ENCODE data around the gene SRMS. TPM values are rescaled to one million over a fixed set of nuclear protein-coding genes. Genes with fewer than 3 reads are reported as not detected.

SRMS gene
- total and polyA plus RNA-seq, 2 of the 13 experiments (the other 11 are each of a cell fraction or from before 2014, with no cell fraction given), result not detected

DNA sequence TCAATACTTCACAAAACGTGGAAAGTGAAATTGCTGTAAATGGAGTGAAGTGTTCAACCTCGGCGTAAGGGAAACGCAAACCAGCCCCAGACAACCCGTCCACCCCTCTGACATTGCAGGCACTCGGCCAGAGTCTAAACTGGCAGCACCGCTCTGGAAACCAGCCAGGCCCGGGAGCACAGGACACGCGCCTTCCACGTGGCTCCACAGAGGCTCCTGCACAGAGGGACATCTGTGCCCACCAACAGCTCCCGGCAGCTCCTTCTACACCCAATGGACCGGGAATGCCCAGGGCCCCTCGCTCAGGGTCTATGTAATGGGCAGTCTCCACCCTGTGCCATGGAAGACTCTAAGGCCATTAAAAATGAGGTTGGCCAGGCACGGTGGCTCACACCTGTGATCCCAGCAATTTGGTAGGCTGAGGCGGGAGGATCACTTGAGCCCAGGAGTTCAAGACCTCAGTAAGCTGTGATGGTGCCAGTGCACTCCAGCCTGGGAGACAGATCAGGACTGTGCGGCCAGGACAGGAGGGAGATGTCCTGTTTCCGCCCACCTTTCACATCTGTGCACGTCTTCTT, 29.9 kb upstream of the SRMS start (continued):
- TF ChIP-seq ZNF776 (CRISPR knock-in tag; IDR thresholded peaks at IDR 0.05) (0 out of 2 replicates have a peak, but pooled peaks have one; percentile 45), ZNF264 (CRISPR knock-in tag; IDR thresholded peaks at IDR 0.05) (0 out of 2 replicates have a peak, but pooled peaks have one; percentile 43), FOXO1 (CRISPR knock-in tag; IDR thresholded peaks at IDR 0.05) (no peak), MIER3 (CRISPR knock-in tag; IDR thresholded peaks at IDR 0.05; ENCODE audit: borderline replicate concordance) (peak; percentile 67), RXRA (CRISPR knock-in tag; IDR thresholded peaks at IDR 0.05) (peak; percentile 37), FOXA1 (IDR thresholded peaks at IDR 0.05) (no peak), FOXA1 (CRISPR knock-in tag; IDR thresholded peaks at IDR 0.05) (no peak), SMAD3 (CRISPR knock-in tag; IDR thresholded peaks at IDR 0.05) (peak; percentile 92), ZNF788 (CRISPR knock-in tag; IDR thresholded peaks at IDR 0.05; ENCODE audit: borderline replicate concordance) (0 out of 2 replicates have a peak, but pooled peaks have one; percentile 40)
- TF ChIP-seq, protein P1, sequence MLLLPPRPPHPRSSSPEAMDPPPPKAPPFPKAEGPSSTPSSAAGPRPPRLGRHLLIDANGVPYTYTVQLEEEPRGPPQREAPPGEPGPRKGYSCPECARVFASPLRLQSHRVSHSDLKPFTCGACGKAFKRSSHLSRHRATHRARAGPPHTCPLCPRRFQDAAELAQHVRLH (CRISPR knock-in tag; IDR thresholded peaks at IDR 0.05; ENCODE audit: borderline replicate concordance, low read depth), result peak; percentile 41; the same call in 1 of the 2 replicates

DNA sequence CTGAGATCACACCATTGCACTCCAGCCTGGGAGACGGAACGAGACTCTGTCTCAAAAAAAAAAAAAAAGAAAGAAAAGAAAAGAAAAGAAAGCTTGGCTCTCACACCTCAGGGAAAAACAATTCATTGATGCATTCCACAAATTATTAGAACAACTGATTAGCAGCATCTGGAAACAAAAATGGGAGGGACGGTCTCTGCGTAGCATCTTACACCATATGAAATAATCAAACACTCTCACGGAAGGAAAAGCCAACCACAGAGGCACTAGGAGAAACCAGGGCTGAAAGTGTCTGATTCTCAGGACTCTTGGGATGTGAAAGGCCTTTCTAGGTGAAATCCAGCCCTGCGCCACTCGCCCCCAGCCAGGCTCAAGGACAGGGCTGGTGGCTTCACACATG, 28.8 kb upstream of the SRMS start:
- no peak for DNase-seq (ENCODE audit: low spot score)
- POLR2A ChIA-PET, result no interaction called here
- TF ChIP-seq ZNF558 (CRISPR knock-in tag; IDR thresholded peaks at IDR 0.05; ENCODE audit: borderline replicate concordance), result no peak
- no peak for TF ChIP-seq MEF2D (CRISPR knock-in tag; IDR thresholded peaks at IDR 0.05)
- no peak for TF ChIP-seq TGIF2 (CRISPR knock-in tag; IDR thresholded peaks at IDR 0.05)
- TF ChIP-seq, protein P2, sequence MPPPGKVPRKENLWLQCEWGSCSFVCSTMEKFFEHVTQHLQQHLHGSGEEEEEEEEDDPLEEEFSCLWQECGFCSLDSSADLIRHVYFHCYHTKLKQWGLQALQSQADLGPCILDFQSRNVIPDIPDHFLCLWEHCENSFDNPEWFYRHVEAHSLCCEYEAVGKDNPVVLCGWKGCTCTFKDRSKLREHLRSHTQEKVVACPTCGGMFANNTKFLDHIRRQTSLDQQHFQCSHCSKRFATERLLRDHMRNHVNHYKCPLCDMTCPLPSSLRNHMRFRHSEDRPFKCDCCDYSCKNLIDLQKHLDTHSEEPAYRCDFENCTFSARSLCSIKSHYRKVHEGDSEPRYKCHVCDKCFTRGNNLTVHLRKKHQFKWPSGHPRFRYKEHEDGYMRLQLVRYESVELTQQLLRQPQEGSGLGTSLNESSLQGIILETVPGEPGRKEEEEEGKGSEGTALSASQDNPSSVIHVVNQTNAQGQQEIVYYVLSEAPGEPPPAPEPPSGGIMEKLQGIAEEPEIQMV (CRISPR knock-in tag; IDR thresholded peaks at IDR 0.05; ENCODE audit: low read depth), result no peak
- TF ChIP-seq, protein P3, sequence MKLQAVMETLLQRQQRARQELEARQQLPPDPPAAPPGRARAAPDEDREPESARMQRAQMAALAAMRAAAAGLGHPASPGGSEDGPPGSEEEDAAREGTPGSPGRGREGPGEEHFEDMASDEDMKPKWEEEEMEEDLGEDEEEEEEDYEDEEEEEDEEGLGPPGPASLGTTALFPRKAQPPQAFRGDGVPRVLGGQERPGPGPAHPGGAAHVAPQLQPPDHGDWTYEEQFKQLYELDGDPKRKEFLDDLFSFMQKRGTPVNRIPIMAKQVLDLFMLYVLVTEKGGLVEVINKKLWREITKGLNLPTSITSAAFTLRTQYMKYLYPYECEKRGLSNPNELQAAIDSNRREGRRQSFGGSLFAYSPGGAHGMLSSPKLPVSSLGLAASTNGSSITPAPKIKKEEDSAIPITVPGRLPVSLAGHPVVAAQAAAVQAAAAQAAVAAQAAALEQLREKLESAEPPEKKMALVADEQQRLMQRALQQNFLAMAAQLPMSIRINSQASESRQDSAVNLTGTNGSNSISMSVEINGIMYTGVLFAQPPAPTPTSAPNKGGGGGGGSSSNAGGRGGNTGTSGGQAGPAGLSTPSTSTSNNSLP (IDR thresholded peaks at IDR 0.05; ENCODE audit: low read depth, low read length), result no peak
- no peak for TF ChIP-seq ZNF790 (CRISPR knock-in tag; IDR thresholded peaks at IDR 0.05; ENCODE audit: borderline replicate concordance)

More for the DNA sequence above, 28.8 kb upstream of the SRMS start:
- H3K27me3 ChIP-seq (ENCODE audit: control insufficient read depth in 1 of 2, insufficient read depth in 2 of 2, low read length in 2 of 2), result peaks cover 6 to 34% of the 10 kb centered on the region in 2 experiments; a peak in 3 of 5 replicates
- no peak overlapping the region for H3K27ac ChIP-seq (ENCODE audit: extremely low read length, insufficient read depth, low read length)
- FAIRE-seq (no peak), ATAC-seq (no peak)
- no peaks in the 10 kb centered on the region for H3K79me2 ChIP-seq (ENCODE audit: insufficient read depth, low read length)
- peaks cover 69% of the 10 kb centered on the region for H3K4me1 ChIP-seq (ENCODE audit: insufficient read depth, low read length)
- H3K4me3 ChIP-seq (replicated peaks in 1 of 3; ENCODE audit: insufficient read depth in 1 of 3, low read depth in 2 of 3, low read length in 3 of 3), result no peak overlapping the region
- no peak overlapping the region for H3K9ac ChIP-seq (ENCODE audit: insufficient read depth, low read depth, low read length)
- 72% methylated on average over 7 of the region's 7 CpGs for WGBS (ENCODE audit: low lambda C conversion rate)
- no peaks in the 10 kb centered on the region for H3K9me3 ChIP-seq (ENCODE audit: low read length)
- BruUV-seq (replicated peaks), result no TSS peak
- no peaks in the 10 kb centered on the region for H4K20me1 ChIP-seq (ENCODE audit: insufficient read depth, low read length)
- no peak overlapping the region for H2AFZ ChIP-seq (ENCODE audit: low read length)
- H3K4me2 ChIP-seq (ENCODE audit: low read depth, low read length), result no peak overlapping the region
- H3K36me3 ChIP-seq (replicated peaks in 1 of 2; ENCODE audit: control insufficient read depth in 1 of 2, insufficient read depth in 2 of 2, low read length in 2 of 2), result no peaks in the 10 kb centered on the region
- CTCF ChIA-PET (ENCODE audit: low intra/inter-chr PET ratio, low total read pairs), result no interaction called here
- in situ Hi-C loops (cut with HindIII; ENCODE audit: extremely low pct_ligation_motif_present, low pct_unique_long_range_greater_than_20kb), result loop anchor here (5.0 kb wide), 1 partner anchor 39 kb away; the partner anchor contains the start of gene PTK6
- intact Hi-C loops (cut with micrococcal nuclease; ENCODE audit: unreplicated experiment), result no loop called here
